Natural killer cell (primary cell): ENCODE measurements around the gene RTL1. TPM values are rescaled to one million over a fixed set of nuclear protein-coding genes. Genes with fewer than 3 reads are reported as not detected.

ENCODE experiments used
- ATAC-seq, 3 donors: fragments of 150-1000 bp in 2 of 3; fragments of 200-7000 bp in 1 of 3; cut with Tn5 transposase; 1 replicate in 1 of 3; 2 replicates in 2 of 3; pipeline ENCODE4 v1.10.0; 2021; ENCODE audit warnings: mild to moderate bottlenecking in 2 of 3, moderate library complexity in 2 of 3
- DNase-seq, 2 donors: peaks; one replicate each; pipeline versions ENCODE4 v3.0.0 to v3.0.0-alpha.2; 2013 to 2021; ENCODE audit warnings: mixed read lengths in 1 of 2
- H3K27ac ChIP-seq: one replicate; pipeline ENCODE4 v1.5.1; 2013; ENCODE audit warnings: mild to moderate bottlenecking, low read length
- H3K27me3 ChIP-seq: one replicate; pipeline ENCODE4 v1.6.1; 2013; ENCODE audit warnings: low read length; ENCODE audit not compliant: control insufficient read depth, insufficient read depth
- H3K36me3 ChIP-seq: one replicate; pipeline ENCODE4 v1.6.1; 2013; ENCODE audit warnings: low read length; ENCODE audit not compliant: control insufficient read depth, insufficient read depth
- H3K4me1 ChIP-seq: one replicate; pipeline ENCODE4 v1.6.1; 2013; ENCODE audit warnings: low read length; ENCODE audit not compliant: control insufficient read depth, insufficient read depth
- H3K4me3 ChIP-seq: one replicate; pipeline ENCODE4 v1.5.1; 2013; ENCODE audit warnings: low read length
- H3K9me3 ChIP-seq: one replicate; pipeline ENCODE4 v1.6.1; 2013; ENCODE audit warnings: low read length; ENCODE audit not compliant: control insufficient read depth, insufficient read depth
- H3K27ac Mint-ChIP-seq, 2 donors: one replicate each; pipeline ENCODE4 v1.8.0; 2022; ENCODE audit warnings: mild to moderate bottlenecking in 2 of 2, mixed read lengths in 2 of 2, moderate library complexity in 1 of 2
- H3K27me3 Mint-ChIP-seq, 2 donors: one replicate each; pipeline ENCODE4 v1.8.0; 2022; ENCODE audit warnings: low read depth in 2 of 2, mixed read lengths in 2 of 2
- H3K36me3 Mint-ChIP-seq: one replicate; pipeline ENCODE4 v1.8.0; 2022; ENCODE audit warnings: mixed read lengths
- H3K4me1 Mint-ChIP-seq, 2 donors: one replicate each; pipeline ENCODE4 v1.8.0; 2022; ENCODE audit warnings: mixed read lengths in 2 of 2
- H3K4me3 Mint-ChIP-seq: one replicate; pipeline ENCODE4 v1.8.0; 2022; ENCODE audit warnings: mild to moderate bottlenecking, moderate library complexity, mixed read lengths
- H3K9me3 Mint-ChIP-seq, 2 donors: one replicate each; pipeline ENCODE4 v1.8.0; 2022; ENCODE audit warnings: mixed read lengths in 2 of 2
- CTCF ChIP-seq: fragments of 200-600 bp; IDR thresholded peaks from one replicate; pipeline ENCODE4 v1.8.0; 2022; ENCODE audit warnings: antibody characterized with exemption
- WGBS: methylation state at CpG from one replicate; pipeline ENCODE4 v1.1.7; 2013; ENCODE audit warnings: missing lambda C conversion rate; ENCODE audit not compliant: insufficient coverage; 5-methylcytosine and 5-hydroxymethylcytosine counted together
- intact Hi-C: fragments of 100-400 bp; cut with micrococcal nuclease; formaldehyde crosslinking; loops from one replicate; pipeline ENCODE4 v1.14.2; 2022
- total RNA-seq, 4 donors: library from RNA; stranded (reverse); fragments of 120-200 nt in 1 of 4; gene quantifications; one replicate each; pipeline versions ENCODE4 v1.2.3 to v1.2.4, GENCODE V29; 2013 to 2022

The RTL1 gene
- total RNA-seq, 3 donors from 2014 or later (not counting 1 experiment from before 2014, with no cell fraction given) = not detected

- no peak for TF ChIP-seq CTCF
- Mint-ChIP-seq H3K4me1 (no peaks in the 10 kb centered on the region), H3K4me3 (no peak overlapping the region), H3K9me3 (no peaks in the 10 kb centered on the region), H3K36me3 (no peaks in the 10 kb centered on the region), H3K27ac (no peak overlapping the region), H3K27me3 (no peaks in the 10 kb centered on the region)
- 87% methylated on average over 14 of the region's 14 CpGs for WGBS
- intact Hi-C loops = loop anchor here (1.0 kb wide), 1 partner anchor 776 kb away; no protein-coding TSS in a partner anchor
- H3K27ac ChIP-seq = no peak overlapping the region
- H3K36me3 ChIP-seq = no peaks in the 10 kb centered on the region
- H3K9me3 ChIP-seq = no peaks in the 10 kb centered on the region
- DNase-seq (no peak), ATAC-seq (no peak)
- no peak overlapping the region for H3K4me3 ChIP-seq
- H3K27me3 ChIP-seq = no peaks in the 10 kb centered on the region
- H3K4me1 ChIP-seq = no peaks in the 10 kb centered on the region
These were observed 51.4 kb downstream of the RTL1 start for GRCh38 chr14:100851946-100852620.

- H3K9me3 ChIP-seq = no peaks in the 10 kb centered on the region
- no peak overlapping the region for H3K27ac Mint-ChIP-seq
- no peaks in the 10 kb centered on the region for H3K27me3 Mint-ChIP-seq
- DNase-seq (no peak), ATAC-seq (no peak)
- intact Hi-C loops = loop anchor here (1.0 kb wide), 1 partner anchor 777 kb away; no protein-coding TSS in a partner anchor
- H3K36me3 Mint-ChIP-seq = no peaks in the 10 kb centered on the region
- H3K4me3 ChIP-seq = no peak overlapping the region
- no peaks in the 10 kb centered on the region for H3K4me1 Mint-ChIP-seq
- no peak overlapping the region for H3K4me3 Mint-ChIP-seq
- WGBS = 88% methylated on average over 13 of the region's 13 CpGs
- no peaks in the 10 kb centered on the region for H3K36me3 ChIP-seq
- no peaks in the 10 kb centered on the region for H3K4me1 ChIP-seq
- no peak overlapping the region for H3K27ac ChIP-seq
- H3K9me3 Mint-ChIP-seq = no peaks in the 10 kb centered on the region
- no peak for TF ChIP-seq CTCF
- H3K27me3 ChIP-seq = no peaks in the 10 kb centered on the region
These were observed 52.0 kb downstream of the RTL1 start for GRCh38 chr14:100851586-100851916.

- 55% methylated on average over 8 of the region's 8 CpGs for WGBS
- Histone ChIP-seq H3K36me3 (no peaks in the 10 kb centered on the region), H3K27me3 (no peaks in the 10 kb centered on the region), H3K27ac (no peak overlapping the region), H3K9me3 (no peaks in the 10 kb centered on the region), H3K4me1 (no peaks in the 10 kb centered on the region), H3K4me3 (no peak overlapping the region)
- intact Hi-C loops = loop anchor here (1.0 kb wide), 1 partner anchor 777 kb away; no protein-coding TSS in a partner anchor
- peak; percentile 77 for TF ChIP-seq CTCF
- Mint-ChIP-seq H3K4me3 (no peak overlapping the region), H3K4me1 (no peaks in the 10 kb centered on the region), H3K9me3 (no peaks in the 10 kb centered on the region), H3K27me3 (no peaks in the 10 kb centered on the region), H3K27ac (no peak overlapping the region), H3K36me3 (no peaks in the 10 kb centered on the region)
- DNase-seq (peak; percentile 70 to 81), ATAC-seq (peak; percentile 71 to 87 (median 71))
These were observed 52.5 kb downstream of the RTL1 start for GRCh38 chr14:100850841-100851585.
